Measurements from ENCODE around the gene ATF6. TPM values are rescaled to one million over a fixed set of nuclear protein-coding genes. Genes with fewer than 3 reads are reported as not detected.

Gene ATF6
- total and polyA plus RNA-seq, 4 donors, result 10.0 to 22.5 (median 13.4) TPM

GRCh38 chr1:161838362-161838761 is 72.2 kb downstream of the ATF6 start:
- no peak overlapping the region for H3K4me3 ChIP-seq (ENCODE audit: low read depth in 1 of 3, low read length in 3 of 3)
- H3K27me3 ChIP-seq (ENCODE audit: control insufficient read depth in 4 of 4, insufficient read depth in 4 of 4, low read length in 3 of 4), result no peaks in the 10 kb centered on the region
- H3K9me3 ChIP-seq (ENCODE audit: control insufficient read depth in 4 of 4, low read length in 3 of 4), result no peaks in the 10 kb centered on the region
- no peak for TF ChIP-seq RAD21 (IDR thresholded peaks at IDR 0.05)
- TF ChIP-seq GABPA (IDR thresholded peaks at IDR 0.05 in 1 of 2, conservative IDR thresholded peaks at IDR 0.05 in 1 of 2), result no peak
- TF ChIP-seq REST (IDR thresholded peaks at IDR 0.05), result no peak
- no peak for TF ChIP-seq HNF4A (conservative IDR thresholded peaks at IDR 0.05)
- no peak for TF ChIP-seq YY1 (IDR thresholded peaks at IDR 0.05)
- TF ChIP-seq ZBTB33 (IDR thresholded peaks at IDR 0.05), result no peak
- no peak for TF ChIP-seq HNF4G (IDR thresholded peaks at IDR 0.05)
- TF ChIP-seq CTCF (IDR thresholded peaks at IDR 0.05; ENCODE audit: low read depth, low read length, missing input control), result no peak
- TF ChIP-seq SP1 (IDR thresholded peaks at IDR 0.05), result no peak
- TF ChIP-seq MAX (IDR thresholded peaks at IDR 0.05), result no peak
- TF ChIP-seq ATF3 (IDR thresholded peaks at IDR 0.05), result no peak
- TF ChIP-seq FOXA2 (IDR thresholded peaks at IDR 0.05), result no peak
- TF ChIP-seq JUND (IDR thresholded peaks at IDR 0.05), result no peak
- H3K27ac ChIP-seq (ENCODE audit: low read depth in 1 of 2, low read length in 2 of 2), result no peak overlapping the region
- H3K4me1 ChIP-seq (ENCODE audit: control insufficient read depth in 4 of 4, insufficient read depth in 4 of 4, low read length in 3 of 4), result no peaks in the 10 kb centered on the region
- 92% methylated on average over 3 of the region's 3 CpGs for WGBS
- no peak overlapping the region for H3K9ac ChIP-seq (ENCODE audit: low read depth in 1 of 2, low read length in 2 of 2)
- DNase-seq (ENCODE audit: low spot score), result no peak
- peaks cover 0 to 12% (median 10%) of the 10 kb centered on the region in 4 donors for H3K36me3 ChIP-seq (ENCODE audit: control insufficient read depth in 4 of 4, insufficient read depth in 3 of 4, low read depth in 1 of 4, low read length in 3 of 4)

- DNase-seq (ENCODE audit: low spot score), result no peak
- peaks cover 0 to 14% (median 10%) of the 10 kb centered on the region in 4 donors for H3K36me3 ChIP-seq (ENCODE audit: control insufficient read depth in 4 of 4, insufficient read depth in 3 of 4, low read depth in 1 of 4, low read length in 3 of 4)
- H3K4me3 ChIP-seq (ENCODE audit: low read depth in 1 of 3, low read length in 3 of 3), result no peak overlapping the region
- H3K27me3 ChIP-seq (ENCODE audit: control insufficient read depth in 4 of 4, insufficient read depth in 4 of 4, low read length in 3 of 4), result no peaks in the 10 kb centered on the region
- H3K9me3 ChIP-seq (ENCODE audit: control insufficient read depth in 4 of 4, low read length in 3 of 4), result no peaks in the 10 kb centered on the region
- H3K4me1 ChIP-seq (ENCODE audit: control insufficient read depth in 4 of 4, insufficient read depth in 4 of 4, low read length in 3 of 4), result no peaks in the 10 kb centered on the region
- H3K27ac ChIP-seq (ENCODE audit: low read depth in 1 of 2, low read length in 2 of 2), result no peak overlapping the region
- no peak overlapping the region for H3K9ac ChIP-seq (ENCODE audit: low read depth in 1 of 2, low read length in 2 of 2)
- no peak for TF ChIP-seq FOXA2 (IDR thresholded peaks at IDR 0.05)
Observed at GRCh38 chr1:161838885-161839284, 72.8 kb downstream of the ATF6 start.

All from liver (tissue), 9 donors.